GM12873 (cell line): ENCODE data around the gene ERVFRD-1.

Experiments
- CTCF ChIP-seq: IDR thresholded peaks from 2 replicates; pipeline ENCODE4 v1.5.1; 2012; ENCODE audit warnings: low read depth, mild to moderate bottlenecking, moderate library complexity, low read length, control low read depth; ENCODE audit not compliant: insufficient read depth; ENCODE audit errors: missing control alignments

Gene ERVFRD-1

GRCh38 chr6:11055127-11055627, 56.3 kb downstream of the ERVFRD-1 start:
- TF ChIP-seq CTCF: no peak

- TF ChIP-seq CTCF: no peak
These were observed 56.8 kb downstream of the ERVFRD-1 start for GRCh38 chr6:11054722-11055121.

GRCh38 chr6:11053307-11053706, 58.2 kb downstream of the ERVFRD-1 start:
- no peak for TF ChIP-seq CTCF
